Measurements from ENCODE around the gene PAXX. TPM values are rescaled to one million over a fixed set of nuclear protein-coding genes. Genes with fewer than 3 reads are reported as not detected.

PAXX gene
- total RNA-seq, 1 experiment from 2014 or later: 113 TPM

GRCh38 chr9:137009938-137010732 lies 17.9 kb downstream of the PAXX start:
- Histone ChIP-seq H4K20me1 (ENCODE audit: low read length) (no peaks in the 10 kb centered on the region), H3K4me3 (ENCODE audit: low read length) (no peak overlapping the region), H3K36me3 (ENCODE audit: low read depth, low read length) (no peaks in the 10 kb centered on the region), H3K9ac (ENCODE audit: low read length) (no peak overlapping the region), H3K9me2 (replicated peaks; ENCODE audit: low read length) (no peaks in the 10 kb centered on the region), H3K27me3 (ENCODE audit: low read length) (no peaks in the 10 kb centered on the region), H3K79me2 (ENCODE audit: low read length) (no peaks in the 10 kb centered on the region), H3K27ac (ENCODE audit: low read length) (no peak overlapping the region), H2AFZ (ENCODE audit: low read length) (no peak overlapping the region), H3K9me3 (ENCODE audit: low read length) (no peaks in the 10 kb centered on the region), H3F3A (ENCODE audit: low read length, unreplicated experiment) (no peaks in the 10 kb centered on the region), H3K4me2 (ENCODE audit: low read length) (no peak overlapping the region), H3K4me1 (ENCODE audit: insufficient read depth, low read length) (no peaks in the 10 kb centered on the region)
- ChIA-PET POLR2A (ENCODE audit: unreplicated experiment) (no interaction called here), CTCF (no interaction called here)
- DNase-seq (no peak), ATAC-seq (no peak)
- TF ChIP-seq, protein P1, sequence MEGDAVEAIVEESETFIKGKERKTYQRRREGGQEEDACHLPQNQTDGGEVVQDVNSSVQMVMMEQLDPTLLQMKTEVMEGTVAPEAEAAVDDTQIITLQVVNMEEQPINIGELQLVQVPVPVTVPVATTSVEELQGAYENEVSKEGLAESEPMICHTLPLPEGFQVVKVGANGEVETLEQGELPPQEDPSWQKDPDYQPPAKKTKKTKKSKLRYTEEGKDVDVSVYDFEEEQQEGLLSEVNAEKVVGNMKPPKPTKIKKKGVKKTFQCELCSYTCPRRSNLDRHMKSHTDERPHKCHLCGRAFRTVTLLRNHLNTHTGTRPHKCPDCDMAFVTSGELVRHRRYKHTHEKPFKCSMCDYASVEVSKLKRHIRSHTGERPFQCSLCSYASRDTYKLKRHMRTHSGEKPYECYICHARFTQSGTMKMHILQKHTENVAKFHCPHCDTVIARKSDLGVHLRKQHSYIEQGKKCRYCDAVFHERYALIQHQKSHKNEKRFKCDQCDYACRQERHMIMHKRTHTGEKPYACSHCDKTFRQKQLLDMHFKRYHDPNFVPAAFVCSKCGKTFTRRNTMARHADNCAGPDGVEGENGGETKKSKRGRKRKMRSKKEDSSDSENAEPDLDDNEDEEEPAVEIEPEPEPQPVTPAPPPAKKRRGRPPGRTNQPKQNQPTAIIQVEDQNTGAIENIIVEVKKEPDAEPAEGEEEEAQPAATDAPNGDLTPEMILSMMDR (conservative IDR thresholded peaks at IDR 0.05; ENCODE audit: low read depth, low read length): no peak
- TF ChIP-seq EZH2phosphoT487 (IDR thresholded peaks at IDR 0.05; ENCODE audit: borderline replicate concordance, low read length): no peak
- TF ChIP-seq EZH2 (IDR thresholded peaks at IDR 0.05; ENCODE audit: low read length, unreplicated experiment): no peak
- no TSS peak for BruUV-seq (replicated peaks)
- intact Hi-C loops (cut with micrococcal nuclease): no loop called here

GRCh38 chr9:137011156-137011555 lies 18.9 kb downstream of the PAXX start:
- CTCF ChIA-PET: no interaction called here
- Histone ChIP-seq H3F3A (ENCODE audit: low read length, unreplicated experiment) (no peaks in the 10 kb centered on the region), H3K4me3 (ENCODE audit: low read length) (no peak overlapping the region), H3K27ac (ENCODE audit: low read length) (no peak overlapping the region), H3K27me3 (ENCODE audit: low read length) (no peaks in the 10 kb centered on the region), H3K9ac (ENCODE audit: low read length) (no peak overlapping the region), H3K36me3 (ENCODE audit: low read depth, low read length) (no peaks in the 10 kb centered on the region), H2AFZ (ENCODE audit: low read length) (no peak overlapping the region), H3K79me2 (ENCODE audit: low read length) (no peaks in the 10 kb centered on the region), H3K9me3 (ENCODE audit: low read length) (no peaks in the 10 kb centered on the region), H3K4me1 (ENCODE audit: insufficient read depth, low read length) (no peaks in the 10 kb centered on the region), H3K4me2 (ENCODE audit: low read length) (no peak overlapping the region), H3K9me2 (replicated peaks; ENCODE audit: low read length) (no peaks in the 10 kb centered on the region), H4K20me1 (ENCODE audit: low read length) (no peaks in the 10 kb centered on the region)
- intact Hi-C loops (cut with micrococcal nuclease): no loop called here
- no peak for ATAC-seq
- POLR2A ChIA-PET (ENCODE audit: unreplicated experiment): no interaction called here
- no peak for TF ChIP-seq EZH2phosphoT487 (IDR thresholded peaks at IDR 0.05; ENCODE audit: borderline replicate concordance, low read length)
- TF ChIP-seq, protein P1 (conservative IDR thresholded peaks at IDR 0.05; ENCODE audit: low read depth, low read length): no peak
- TF ChIP-seq EZH2 (IDR thresholded peaks at IDR 0.05; ENCODE audit: low read length, unreplicated experiment): no peak
- no peak for DNase-seq
- TSS peak; percentile 18 for BruUV-seq (replicated peaks)

GRCh38 chr9:137011907-137012675 lies 19.9 kb downstream of the PAXX start:
- H3K27me3 ChIP-seq (ENCODE audit: low read length): no peaks in the 10 kb centered on the region
- ATAC-seq (no peak), DNase-seq (no peak)
- no peaks in the 10 kb centered on the region for H3K36me3 ChIP-seq (ENCODE audit: low read depth, low read length)
- H3K4me3 ChIP-seq (ENCODE audit: low read length): no peak overlapping the region
- BruUV-seq (replicated peaks): no TSS peak
- no peaks in the 10 kb centered on the region for H3K9me3 ChIP-seq (ENCODE audit: low read length)
- no peak overlapping the region for H3K9ac ChIP-seq (ENCODE audit: low read length)
- no peaks in the 10 kb centered on the region for H3K9me2 ChIP-seq (replicated peaks; ENCODE audit: low read length)
- no peak overlapping the region for H3K27ac ChIP-seq (ENCODE audit: low read length)
- no peaks in the 10 kb centered on the region for H4K20me1 ChIP-seq (ENCODE audit: low read length)
- no peaks in the 10 kb centered on the region for H3K79me2 ChIP-seq (ENCODE audit: low read length)
- intact Hi-C loops (cut with micrococcal nuclease): no loop called here
- H2AFZ ChIP-seq (ENCODE audit: low read length): no peak overlapping the region
- H3F3A ChIP-seq (ENCODE audit: low read length, unreplicated experiment): no peaks in the 10 kb centered on the region
- CTCF ChIA-PET: no interaction called here
- TF ChIP-seq, protein P1 (conservative IDR thresholded peaks at IDR 0.05; ENCODE audit: low read depth, low read length): no peak
- TF ChIP-seq EZH2phosphoT487 (IDR thresholded peaks at IDR 0.05; ENCODE audit: borderline replicate concordance, low read length): no peak
- no peak for TF ChIP-seq EZH2 (IDR thresholded peaks at IDR 0.05; ENCODE audit: low read length, unreplicated experiment)
- no peak overlapping the region for H3K4me2 ChIP-seq (ENCODE audit: low read length)
- POLR2A ChIA-PET (ENCODE audit: unreplicated experiment): no interaction called here
- no peaks in the 10 kb centered on the region for H3K4me1 ChIP-seq (ENCODE audit: insufficient read depth, low read length)
